A549 (cell line): ENCODE data around the gene MAGEA4. TPM values are rescaled to one million over a fixed set of nuclear protein-coding genes. Genes with fewer than 3 reads are reported as not detected.
A peak's percentile ranks its signal among the peaks of the same experiment; 100 is the strongest.

Experiments
- ATAC-seq, 2 experiments: fragments of 200-7000 bp in 1 of 2; fragments of >200 bp in 1 of 2; cut with Nextera tagmentation in 1 of 2; cut with Tn5 transposase in 1 of 2; 3 replicates each; pipeline versions ENCODE4 v1.8.0 to v1.9.1; 2018 to 2020; ENCODE audit warnings: mild to moderate bottlenecking in 1 of 2, moderate library complexity in 1 of 2
- CTCF ChIA-PET: fragments of 300-600 bp; sonication (Branson Sonifier 250); formaldehyde crosslinking; extraction: SDS; loops from one replicate; lab custom pipeline; 2021; ENCODE audit warnings: antibody characterized with exemption, inconsistent platforms; lab: Yijun Ruan, JAX
- POLR2A ChIA-PET: fragments of 350-600 bp; formaldehyde crosslinking; extraction: SDS; loops from one replicate; lab custom pipeline; 2021; ENCODE audit warnings: antibody characterized with exemption, inconsistent platforms; lab: Yijun Ruan, JAX
- DNase-seq, 2 experiments: peaks; one replicate each; pipeline versions ENCODE4 v3.0.0 to v3.0.0-alpha.2; 2011 to 2016; ENCODE audit warnings: low read depth in 1 of 2, low spot score in 1 of 2
- FAIRE-seq: peaks from 2 replicates; lab custom pipeline; 2011; peaks lifted over from hg19 to GRCh38; lab: Jason Lieb, UNC
- H3K27ac ChIP-seq, 2 experiments: fragments of >200 bp; sonication (Bioruptor Twin); formaldehyde crosslinking; 3 replicates each; pipeline ENCODE4 v1.5.1; 2016 to 2017
- H3K4me1 ChIP-seq: fragments of >200 bp; sonication (Bioruptor Twin); formaldehyde crosslinking; 3 replicates; pipeline ENCODE4 v1.6.1; 2016
- H3K4me2 ChIP-seq: fragments of >200 bp; sonication (Bioruptor Twin); formaldehyde crosslinking; 3 replicates; pipeline ENCODE4 v1.6.1; 2016
- H3K4me3 ChIP-seq: fragments of >200 bp; sonication (Bioruptor Twin); formaldehyde crosslinking; 3 replicates; pipeline ENCODE4 v1.5.1; 2016
- H3K9me3 ChIP-seq: fragments of >200 bp; sonication (Bioruptor Twin); formaldehyde crosslinking; 3 replicates; pipeline ENCODE4 v1.6.1; 2016
- CEBPB ChIP-seq, 2 experiments: fragments of >200 bp in 1 of 2; sonication (Bioruptor Twin) in 1 of 2; formaldehyde crosslinking in 1 of 2; IDR thresholded peaks; 2 replicates each; pipeline ENCODE4 v1.6.1; 2012 to 2016
- E2F6 ChIP-seq: IDR thresholded peaks from 2 replicates; pipeline ENCODE4 v1.6.1; 2012; ENCODE audit warnings: low read depth, borderline replicate concordance
- EP300 ChIP-seq, 2 experiments: fragments of >200 bp; sonication (Bioruptor Twin); formaldehyde crosslinking; IDR thresholded peaks; 2 replicates in 1 of 2; 3 replicates in 1 of 2; pipeline ENCODE4 v1.6.1; 2016 to 2017
- FOSB ChIP-seq: fragments of 250-450 bp; sonication (Bioruptor Pico); IDR thresholded peaks from 2 replicates; pipeline ENCODE4 v1.5.0; 2020; ENCODE audit warnings: mild to moderate bottlenecking, moderate library complexity
- HES2 ChIP-seq: fragments of >200 bp; sonication (Bioruptor Twin); formaldehyde crosslinking; IDR thresholded peaks from 2 replicates; pipeline ENCODE4 v1.6.1; 2016
- HOXB13 ChIP-seq: fragments of 250-450 bp; sonication (Bioruptor Pico); IDR thresholded peaks from 2 replicates; pipeline ENCODE4 v1.5.0; 2020; ENCODE audit warnings: low read depth, mild to moderate bottlenecking, moderate library complexity
- JUN ChIP-seq, 2 experiments: fragments of >200 bp; sonication (Bioruptor Twin); formaldehyde crosslinking; IDR thresholded peaks; 2 replicates in 1 of 2; 3 replicates in 1 of 2; pipeline ENCODE4 v1.6.1; 2016 to 2017
- MAFK ChIP-seq: fragments of 450-650 bp; IDR thresholded peaks from 2 replicates; pipeline ENCODE4 v1.6.1; 2014; ENCODE audit not compliant: partially characterized antibody
- PHF8 ChIP-seq: fragments of 200-600 bp; sonication (generic); IDR thresholded peaks from 2 replicates; pipeline ENCODE4 v1.6.1; 2016; ENCODE audit warnings: low read depth, mild to moderate bottlenecking, antibody characterized with exemption, moderate library complexity, borderline replicate concordance
- POLR2A ChIP-seq: IDR thresholded peaks from 2 replicates; pipeline ENCODE4 v1.6.1; 2012; ENCODE audit warnings: mild to moderate bottlenecking, low read length
- POLR2AphosphoS2 ChIP-seq: conservative IDR thresholded peaks from 2 replicates; pipeline ENCODE4 v1.6.1; 2012; ENCODE audit warnings: low read length, improper control_type of control experiment, inconsistent platforms
- REST ChIP-seq: fragments of 200-600 bp; sonication (generic); IDR thresholded peaks from 2 replicates; pipeline ENCODE4 v1.6.1; 2016; ENCODE audit warnings: antibody characterized with exemption, mild to moderate bottlenecking, moderate library complexity
- SMC3 ChIP-seq: fragments of >200 bp; sonication (Bioruptor Twin); formaldehyde crosslinking; IDR thresholded peaks from 3 replicates; pipeline ENCODE4 v1.6.1; 2018; ENCODE audit warnings: inconsistent platforms
- TFCP2L1 ChIP-seq: fragments of 250-450 bp; sonication (Bioruptor Pico); IDR thresholded peaks from 2 replicates; pipeline ENCODE4 v1.5.0; 2021; ENCODE audit warnings: mild to moderate bottlenecking
- TP53 ChIP-seq: fragments of 250-450 bp; sonication (Bioruptor Pico); IDR thresholded peaks from 2 replicates; pipeline ENCODE4 v1.5.0; 2021; ENCODE audit warnings: mild to moderate bottlenecking, moderate library complexity
- USF2 ChIP-seq: fragments of 450-650 bp; IDR thresholded peaks from 2 replicates; pipeline ENCODE4 v1.6.1; 2014; ENCODE audit warnings: antibody characterized with exemption
- ZFP36 ChIP-seq: fragments of 450-650 bp; IDR thresholded peaks from 2 replicates; pipeline ENCODE4 v1.6.1; 2014; ENCODE audit warnings: borderline replicate concordance; ENCODE audit not compliant: partially characterized antibody
- WGBS: methylation state at CpG from one replicate; pipeline ENCODE4 v1.1.6; 2017; ENCODE audit errors: missing lambda C conversion rate; 5-methylcytosine and 5-hydroxymethylcytosine counted together
- polyA plus RNA-seq, 4 experiments: library from polyadenylated mRNA; depleted of rRNA in 3 of 4; stranded (reverse); fragments of >200 nt; fragmentation: RNase III in 1 of 4; extraction: RNeasy Plus Mini Kit Qiagen cat#74134 plus additional on column Dnase treatment in 1 of 4; gene quantifications; 2 replicates in 3 of 4; 3 replicates in 1 of 4; pipeline ENCODE4 v1.2.3, GENCODE V29; 2011 to 2017

The MAGEA4 gene
- polyA plus RNA-seq, 2 of the 4 experiments (the other 2 are of a cell fraction), result 0.05 TPM; not detected in 1

- H3K9me3 ChIP-seq, result no peaks in the 10 kb centered on the region
- no peak overlapping the region for H3K27ac ChIP-seq
- ATAC-seq (no peak), FAIRE-seq (no peak), DNase-seq (no peak)
- POLR2A ChIA-PET, result no interaction called here
- H3K4me3 ChIP-seq, result no peak overlapping the region
- 92% methylated on average over 3 of the region's 6 CpGs for WGBS
- no peaks in the 10 kb centered on the region for H3K4me1 ChIP-seq
- TF ChIP-seq FOSB (CRISPR knock-in tag) (no peak), MAFK (peak; percentile 54), TP53 (CRISPR knock-in tag) (no peak), HOXB13 (CRISPR knock-in tag) (no peak)
- no peak overlapping the region for H3K4me2 ChIP-seq
- CTCF ChIA-PET, result no interaction called here
Measured at GRCh38 chrX:151923648-151924047, 11.0 kb downstream of the MAGEA4 start.

- no peaks in the 10 kb centered on the region for H3K9me3 ChIP-seq
- H3K4me1 ChIP-seq, result no peaks in the 10 kb centered on the region
- no peak overlapping the region for H3K4me3 ChIP-seq
- no peak for FAIRE-seq
- no peak overlapping the region for H3K4me2 ChIP-seq
- TF ChIP-seq POLR2A, result no peak
- no peak for TF ChIP-seq USF2
- TF ChIP-seq REST, result no peak
- TF ChIP-seq TFCP2L1 (CRISPR knock-in tag), result no peak
- TF ChIP-seq CEBPB (IDR thresholded peaks at IDR 0.05), result no peak
- no peak for TF ChIP-seq JUN (IDR thresholded peaks at IDR 0.05)
- TF ChIP-seq, all 56 proteins: peak for 0
- 22% methylated on average over 4 of the region's 4 CpGs for WGBS
- ChIA-PET CTCF (no interaction called here), POLR2A (no interaction called here)
- ATAC-seq, result no peak
- no peak for DNase-seq
- H3K27ac ChIP-seq, result no peak overlapping the region; a peak in 1 of 6 replicates
Measured at GRCh38 chrX:151929126-151929525, 16.4 kb downstream of the MAGEA4 start.

GRCh38 chrX:151935358-151935757 is 22.7 kb downstream of the MAGEA4 start:
- no peak for ATAC-seq
- peak; percentile 63 for FAIRE-seq
- WGBS, result 89% methylated on average over 1 of the region's 1 CpG
- CTCF ChIA-PET, result no interaction called here
- Histone ChIP-seq H3K4me1 (no peaks in the 10 kb centered on the region), H3K27ac (no peak overlapping the region), H3K9me3 (no peaks in the 10 kb centered on the region), H3K4me3 (no peak overlapping the region), H3K4me2 (no peak overlapping the region)
- no peak for TF ChIP-seq POLR2A
- no peak for TF ChIP-seq PHF8
- TF ChIP-seq ZFP36, result no peak
- TF ChIP-seq POLR2AphosphoS2, result no peak
- TF ChIP-seq CEBPB (IDR thresholded peaks at IDR 0.05), result no peak
- no peak for TF ChIP-seq EP300 (IDR thresholded peaks at IDR 0.05)
- no peak for TF ChIP-seq HES2
- TF ChIP-seq E2F6, result no peak
- no peak for TF ChIP-seq SMC3
- POLR2A ChIA-PET, result no interaction called here
- no peak for DNase-seq
